KOPT-K1 (cell line): ENCODE results near the gene TNS2.

Experiments
- H3K27ac ChIP-seq: fragments of 200-600 bp; sonication (generic); 2 replicates; pipeline ENCODE4 v1.5.1; 2016; ENCODE audit warnings: antibody characterized with exemption, mild to moderate bottlenecking, low read depth, low read length; ENCODE audit not compliant: poor library complexity, severe bottlenecking
- H3K36me3 ChIP-seq: fragments of 200-600 bp; sonication (generic); 2 replicates; pipeline ENCODE4 v1.5.1; 2017; ENCODE audit warnings: antibody characterized with exemption, mild to moderate bottlenecking, low read length, moderate library complexity; ENCODE audit not compliant: insufficient read depth
- H3K9me3 ChIP-seq: fragments of 200-600 bp; sonication (generic); 2 replicates; pipeline ENCODE4 v1.5.1; 2017; ENCODE audit warnings: antibody characterized with exemption, low read length, mild to moderate bottlenecking; ENCODE audit not compliant: insufficient read depth, poor library complexity, severe bottlenecking

The TNS2 gene

GRCh38 chr12:53060064-53060720, 10.3 kb downstream of the TNS2 start:
- no peak overlapping the region for H3K27ac ChIP-seq
- H3K36me3 ChIP-seq, result peaks cover 10% of the 10 kb centered on the region; the same call in 1 of the 2 replicates
- no peaks in the 10 kb centered on the region for H3K9me3 ChIP-seq

GRCh38 chr12:53060721-53061276, 10.9 kb downstream of the TNS2 start:
- no peak overlapping the region for H3K27ac ChIP-seq
- H3K36me3 ChIP-seq, result peaks cover 16% of the 10 kb centered on the region; the same call in 1 of the 2 replicates
- H3K9me3 ChIP-seq, result no peaks in the 10 kb centered on the region

- no peaks in the 10 kb centered on the region for H3K9me3 ChIP-seq
- H3K36me3 ChIP-seq, result peaks cover 23% of the 10 kb centered on the region; the same call in 1 of the 2 replicates
- H3K27ac ChIP-seq, result no peak overlapping the region
Observed at GRCh38 chr12:53061404-53062010, 11.6 kb downstream of the TNS2 start.

- H3K27ac ChIP-seq, result no peak overlapping the region
- peaks cover 25% of the 10 kb centered on the region; the same call in 1 of the 2 replicates for H3K36me3 ChIP-seq
- no peaks in the 10 kb centered on the region for H3K9me3 ChIP-seq
Observed at GRCh38 chr12:53062011-53062961, 12.4 kb downstream of the TNS2 start.

- H3K27ac ChIP-seq, result no peak overlapping the region
- H3K36me3 ChIP-seq, result peaks cover 32% of the 10 kb centered on the region; the same call in 1 of the 2 replicates
Observed at GRCh38 chr12:53062977-53063707, 13.3 kb downstream of the TNS2 start.

GRCh38 chr12:53063708-53064612, 14.1 kb downstream of the TNS2 start:
- peaks cover 32% of the 10 kb centered on the region; the same call in 1 of the 2 replicates for H3K36me3 ChIP-seq
- no peaks in the 10 kb centered on the region for H3K9me3 ChIP-seq
- H3K27ac ChIP-seq, result no peak overlapping the region

More at GRCh38 chr12:53062977-53063707, 13.3 kb downstream of the TNS2 start:
- H3K9me3 ChIP-seq, result no peaks in the 10 kb centered on the region

- Histone ChIP-seq H3K9me3 (no peaks in the 10 kb centered on the region), H3K27ac (no peak overlapping the region), H3K36me3 (peaks cover 32% of the 10 kb centered on the region; the same call in 1 of the 2 replicates)
Observed at GRCh38 chr12:53064613-53065436, 15.0 kb downstream of the TNS2 start.

GRCh38 chr12:53065470-53065869, 15.6 kb downstream of the TNS2 start:
- H3K9me3 ChIP-seq, result no peaks in the 10 kb centered on the region
- peaks cover 32% of the 10 kb centered on the region; the same call in 1 of the 2 replicates for H3K36me3 ChIP-seq
- H3K27ac ChIP-seq, result no peak overlapping the region

- H3K9me3 ChIP-seq, result no peaks in the 10 kb centered on the region
- peaks cover 32% of the 10 kb centered on the region; the same call in 1 of the 2 replicates for H3K36me3 ChIP-seq
- no peak overlapping the region for H3K27ac ChIP-seq
Observed at GRCh38 chr12:53065975-53066931, 16.4 kb downstream of the TNS2 start.

GRCh38 chr12:53067074-53067992, 17.5 kb downstream of the TNS2 start:
- peaks cover 33% of the 10 kb centered on the region; the same call in 1 of the 2 replicates for H3K36me3 ChIP-seq
- H3K9me3 ChIP-seq, result no peaks in the 10 kb centered on the region
- no peak overlapping the region for H3K27ac ChIP-seq
